IMR-90 (cell line): ENCODE measurements around the gene CLIC4. TPM values are rescaled to one million over a fixed set of nuclear protein-coding genes. Genes with fewer than 3 reads are reported as not detected.

Source experiments
- MXI1 ChIP-seq: IDR thresholded peaks from 2 replicates; pipeline ENCODE4 v1.6.1; 2012; ENCODE audit warnings: low read depth, mild to moderate bottlenecking, low read length, moderate library complexity, borderline replicate concordance
- RAD21 ChIP-seq: IDR thresholded peaks from 2 replicates; pipeline ENCODE4 v1.6.1; 2012; ENCODE audit warnings: low read length, improper control_type of control experiment
- RCOR1 ChIP-seq: IDR thresholded peaks from 2 replicates; pipeline ENCODE4 v1.6.1; 2012; ENCODE audit warnings: mild to moderate bottlenecking, low read length, improper control_type of control experiment; ENCODE audit not compliant: insufficient replicate concordance
- polyA plus RNA-seq, 3 experiments: library from polyadenylated mRNA; depleted of rRNA; stranded (reverse); fragments of >200 nt; gene quantifications; 2 replicates each; pipeline ENCODE4 v1.2.3, GENCODE V29; 2012; ENCODE audit warnings: low replicate concordance in 1 of 3
- total RNA-seq: library from RNA; depleted of rRNA; stranded (reverse); fragments of >200 nt; gene quantifications from 2 replicates; pipeline ENCODE4 v1.2.3, GENCODE V29; 2012

CLIC4 gene
- total and polyA plus RNA-seq, 2 of the 4 experiments (the other 2 are of a cell fraction): 242 to 392 TPM

DNA sequence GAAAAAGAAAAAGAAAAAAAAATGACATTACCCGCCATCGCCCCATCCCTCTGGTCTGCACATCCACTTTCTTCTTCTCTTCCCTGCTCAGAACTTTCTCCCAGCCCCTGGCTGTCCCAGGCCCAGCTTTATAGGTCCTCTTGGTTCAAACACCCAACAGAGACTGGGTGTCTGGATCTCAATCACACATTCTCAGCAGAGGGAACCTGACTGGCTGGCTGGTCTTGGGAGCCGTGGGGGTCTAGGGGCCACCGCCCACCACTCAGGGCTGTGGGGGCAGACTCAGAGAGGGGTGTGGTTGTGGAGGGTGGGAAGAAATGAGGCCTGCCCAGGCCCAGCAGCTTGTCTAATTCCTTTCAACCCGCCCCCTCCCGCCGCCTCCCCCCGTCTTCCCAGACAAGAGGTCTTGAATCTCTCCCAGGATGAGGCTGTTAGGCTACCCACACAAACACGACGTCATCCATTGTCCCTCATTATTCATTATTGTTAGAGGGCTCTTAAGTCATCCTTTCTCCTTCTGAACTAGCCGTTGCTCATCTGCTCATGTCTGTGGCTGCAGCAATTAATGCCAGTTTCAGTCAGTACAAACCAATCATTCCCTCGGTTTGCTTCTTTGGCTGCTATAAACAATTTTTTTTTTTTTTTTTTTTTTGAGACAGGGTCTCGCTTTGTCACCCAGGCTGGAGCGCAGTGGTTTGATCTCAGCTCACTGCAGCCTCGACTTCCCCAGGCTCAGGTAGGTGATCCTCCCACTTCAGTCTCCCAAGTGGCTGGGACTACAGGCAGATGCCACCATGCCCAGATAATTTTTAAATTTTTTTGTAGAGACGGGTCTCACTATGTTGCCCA lies 40.6 kb upstream of the CLIC4 start (continued):
- TF ChIP-seq MXI1: no peak
- no peak for TF ChIP-seq RAD21
- no peak for TF ChIP-seq RCOR1
